HEK293T (cell line): Measurements from ENCODE around the gene PSTPIP1.

Experiments
- CTCF ChIA-PET: fragments of 350-600 bp; formaldehyde crosslinking; extraction: SDS; loops from one replicate; lab custom pipeline; 2021; ENCODE audit warnings: antibody characterized with exemption, inconsistent platforms; lab: Yijun Ruan, JAX
- POLR2A ChIA-PET: fragments of 350-600 bp; formaldehyde crosslinking; extraction: SDS; loops from one replicate; lab custom pipeline; 2020; ENCODE audit warnings: antibody characterized with exemption, inconsistent platforms; lab: Yijun Ruan, JAX
- DNase-seq: peaks from one replicate; pipeline ENCODE4 v3.0.0; 2012; ENCODE audit warnings: mixed read lengths; ENCODE audit errors: extremely low spot score
- ARNT ChIP-seq: fragments of 450-650 bp; IDR thresholded peaks from 2 replicates; pipeline ENCODE4 v1.6.1; 2017; ENCODE audit warnings: mild to moderate bottlenecking
- BHLHE40 ChIP-seq: fragments of 450-650 bp; IDR thresholded peaks from 2 replicates; pipeline ENCODE4 v1.6.1; 2016; ENCODE audit warnings: mild to moderate bottlenecking, moderate library complexity, borderline replicate concordance
- CTBP1 ChIP-seq: fragments of 450-650 bp; IDR thresholded peaks from 2 replicates; pipeline ENCODE4 v1.6.1; 2016; ENCODE audit warnings: borderline replicate concordance
- ELF4 ChIP-seq: fragments of 450-650 bp; IDR thresholded peaks from 2 replicates; pipeline ENCODE4 v1.6.1; 2017; ENCODE audit warnings: antibody characterized with exemption
- FOXA1 ChIP-seq: fragments of 450-650 bp; IDR thresholded peaks from 2 replicates; pipeline ENCODE4 v1.6.1; 2016; ENCODE audit warnings: mild to moderate bottlenecking
- FOXK2 ChIP-seq: fragments of 450-650 bp; IDR thresholded peaks from 2 replicates; pipeline ENCODE4 v1.6.1; 2016; ENCODE audit warnings: mild to moderate bottlenecking
- FOXM1 ChIP-seq: fragments of 450-650 bp; IDR thresholded peaks from 2 replicates; pipeline ENCODE4 v1.6.1; 2017; ENCODE audit warnings: mild to moderate bottlenecking, borderline replicate concordance
- HDGF ChIP-seq: fragments of 450-650 bp; IDR thresholded peaks from 2 replicates; pipeline ENCODE4 v1.6.1; 2017; ENCODE audit warnings: antibody characterized with exemption, borderline replicate concordance
- L3MBTL2 ChIP-seq: fragments of 450-650 bp; conservative IDR thresholded peaks from 2 replicates; pipeline ENCODE4 v1.6.1; 2016; ENCODE audit warnings: mild to moderate bottlenecking
- LEF1 ChIP-seq: fragments of 450-650 bp; IDR thresholded peaks from 2 replicates; pipeline ENCODE4 v1.6.1; 2017; ENCODE audit warnings: mild to moderate bottlenecking, borderline replicate concordance
- NFRKB ChIP-seq: fragments of 450-650 bp; IDR thresholded peaks from 2 replicates; pipeline ENCODE4 v1.6.1; 2016; ENCODE audit warnings: mild to moderate bottlenecking, moderate library complexity
- SP1 ChIP-seq: fragments of 450-650 bp; IDR thresholded peaks from 2 replicates; pipeline ENCODE4 v1.6.1; 2017
- SUZ12 ChIP-seq: fragments of 450-650 bp; IDR thresholded peaks from 2 replicates; pipeline ENCODE4 v1.6.1; 2016; ENCODE audit warnings: mild to moderate bottlenecking
- TARDBP ChIP-seq: fragments of 450-650 bp; IDR thresholded peaks from 2 replicates; pipeline ENCODE4 v1.6.1; 2016
- ZNF384 ChIP-seq: fragments of 450-650 bp; IDR thresholded peaks from 2 replicates; pipeline ENCODE4 v1.6.1; 2016
- TF ChIP-seq, protein P1 (sequence below): fragments of 450-650 bp; IDR thresholded peaks from 2 replicates; pipeline ENCODE4 v1.6.1; 2016

PSTPIP1 gene

GRCh38 chr15:77021803-77022381 lies 27.0 kb downstream of the PSTPIP1 start:
- ChIA-PET POLR2A (interaction anchor here (0.9 kb wide), 2 partner anchors 49 to 91 kb away, joined by 3 read pairs; partner anchors contain the start of gene RCN2), CTCF (no interaction called here)
- DNase-seq, result no peak
- TF ChIP-seq, protein P1, sequence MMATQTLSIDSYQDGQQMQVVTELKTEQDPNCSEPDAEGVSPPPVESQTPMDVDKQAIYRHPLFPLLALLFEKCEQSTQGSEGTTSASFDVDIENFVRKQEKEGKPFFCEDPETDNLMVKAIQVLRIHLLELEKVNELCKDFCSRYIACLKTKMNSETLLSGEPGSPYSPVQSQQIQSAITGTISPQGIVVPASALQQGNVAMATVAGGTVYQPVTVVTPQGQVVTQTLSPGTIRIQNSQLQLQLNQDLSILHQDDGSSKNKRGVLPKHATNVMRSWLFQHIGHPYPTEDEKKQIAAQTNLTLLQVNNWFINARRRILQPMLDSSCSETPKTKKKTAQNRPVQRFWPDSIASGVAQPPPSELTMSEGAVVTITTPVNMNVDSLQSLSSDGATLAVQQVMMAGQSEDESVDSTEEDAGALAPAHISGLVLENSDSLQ, result no peak
- TF ChIP-seq LEF1 (no peak), CTBP1 (no peak), SP1 (no peak), FOXM1 (no peak), FOXA1 (no peak), L3MBTL2 (no peak), ZNF384 (no peak), FOXK2 (no peak)

- TF ChIP-seq SUZ12 (no peak), ZNF384 (no peak)
These were observed 28.0 kb downstream of the PSTPIP1 start for GRCh38 chr15:77022646-77023575.

DNA sequence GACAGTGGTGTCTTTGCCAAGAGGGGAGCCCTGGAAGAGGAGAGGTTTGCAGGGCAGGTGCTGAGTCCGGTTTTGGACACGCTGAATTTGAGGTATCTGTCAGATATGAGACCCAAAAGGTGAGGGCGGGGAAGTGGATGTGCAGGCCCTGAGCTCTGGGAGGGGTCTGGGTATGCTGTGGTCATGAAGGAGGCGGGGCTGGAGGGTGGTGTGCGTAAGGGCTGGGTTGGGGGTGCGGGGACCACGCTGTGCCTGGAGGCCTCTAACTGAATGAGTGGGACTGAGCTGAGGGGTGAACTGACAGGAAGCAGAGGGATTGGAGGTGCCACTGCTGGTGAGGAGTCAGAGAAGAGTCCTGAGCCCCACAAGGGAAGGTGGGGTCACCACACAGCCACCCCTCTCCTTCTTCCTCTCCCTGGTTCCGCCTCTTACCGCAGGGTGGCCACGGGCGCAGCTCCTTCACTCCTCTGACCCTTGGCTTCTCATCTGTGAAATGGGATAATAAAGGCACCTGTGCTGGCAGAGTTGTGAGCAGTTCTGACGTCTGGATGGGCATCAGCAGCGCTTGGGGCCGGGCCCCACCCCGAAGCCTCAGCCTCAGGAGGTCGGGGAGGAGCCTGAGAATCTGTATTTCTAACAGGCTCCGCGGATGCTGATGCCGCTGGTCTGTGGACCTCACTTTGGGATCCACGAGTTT lies 28.8 kb downstream of the PSTPIP1 start:
- no peak for DNase-seq
- ChIA-PET POLR2A (no interaction called here), CTCF (interaction anchor here (0.7 to 1.9 kb wide), 5 partner anchors 12 to 520 kb away, joined by 3 to 7 read pairs (median 4); no protein-coding TSS in a partner anchor)
- TF ChIP-seq TARDBP, result no peak
- TF ChIP-seq SP1, result no peak
- no peak for TF ChIP-seq HDGF
- TF ChIP-seq ZNF384, result no peak
- TF ChIP-seq NFRKB, result no peak
- TF ChIP-seq L3MBTL2, result no peak

More at GRCh38 chr15:77022646-77023575, 28.0 kb downstream of the PSTPIP1 start:
- ChIA-PET POLR2A (interaction anchor here (0.9 kb wide), 2 partner anchors 48 to 92 kb away, joined by 3 read pairs; partner anchors contain the start of gene RCN2), CTCF (interaction anchor here (0.8 to 1.9 kb wide), 4 partner anchors 12 to 521 kb away, joined by 3 to 7 read pairs (median 4); no protein-coding TSS in a partner anchor)
- no peak for DNase-seq

DNA sequence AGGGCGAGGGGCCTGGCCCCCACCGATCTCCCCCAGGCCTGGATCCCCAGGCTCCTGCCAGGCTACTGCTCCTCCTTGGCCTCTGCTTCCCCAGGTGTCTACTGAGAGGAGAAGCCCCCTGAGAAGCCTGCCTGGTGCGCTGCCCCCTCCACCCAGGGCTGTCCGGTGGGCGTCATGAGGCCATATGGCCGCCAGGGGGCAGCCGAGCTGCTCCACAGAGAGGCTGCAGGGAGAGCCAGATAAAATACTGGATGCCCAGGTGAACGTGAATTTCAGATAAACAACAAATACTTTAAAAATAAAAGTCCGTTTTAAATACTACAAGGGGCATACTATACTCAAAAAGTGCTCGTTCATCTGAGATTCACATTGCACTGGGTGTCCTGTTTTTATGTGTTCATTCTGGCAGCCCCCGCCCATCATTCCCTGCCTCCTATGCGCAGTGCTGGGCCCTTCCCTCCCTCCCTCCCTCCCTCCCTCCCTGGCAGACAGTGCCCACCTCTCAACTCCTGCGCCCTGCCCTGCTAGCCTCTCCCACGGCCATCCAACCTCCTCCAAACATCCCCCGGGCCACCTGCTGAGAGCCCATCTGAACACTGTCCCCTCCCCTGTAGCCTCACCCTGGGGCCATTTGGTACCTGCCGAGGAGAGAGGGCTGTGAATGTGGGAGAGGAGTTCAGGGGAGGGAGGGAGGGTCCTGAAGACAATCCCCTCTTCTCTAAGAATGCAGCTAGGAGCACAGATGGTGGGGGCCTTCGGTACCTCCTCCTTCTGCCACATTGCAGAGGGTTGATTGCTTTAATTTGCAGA lies 29.6 kb downstream of the PSTPIP1 start:
- ChIA-PET POLR2A (interaction anchor here (0.9 kb wide), 1 partner anchor 45 kb away, joined by 3 read pairs; no protein-coding TSS in a partner anchor), CTCF (interaction anchor here (0.7 to 1.9 kb wide), 5 partner anchors 13 to 519 kb away, joined by 3 to 7 read pairs (median 4); no protein-coding TSS in a partner anchor)
- TF ChIP-seq L3MBTL2 (no peak), SUZ12 (no peak), ELF4 (no peak), LEF1 (no peak), TARDBP (no peak), BHLHE40 (no peak), ZNF384 (no peak), FOXA1 (no peak), ARNT (no peak), CTBP1 (no peak), FOXK2 (no peak), SP1 (no peak)
- TF ChIP-seq, protein P1, result no peak
- peak; percentile 91 for DNase-seq

DNA sequence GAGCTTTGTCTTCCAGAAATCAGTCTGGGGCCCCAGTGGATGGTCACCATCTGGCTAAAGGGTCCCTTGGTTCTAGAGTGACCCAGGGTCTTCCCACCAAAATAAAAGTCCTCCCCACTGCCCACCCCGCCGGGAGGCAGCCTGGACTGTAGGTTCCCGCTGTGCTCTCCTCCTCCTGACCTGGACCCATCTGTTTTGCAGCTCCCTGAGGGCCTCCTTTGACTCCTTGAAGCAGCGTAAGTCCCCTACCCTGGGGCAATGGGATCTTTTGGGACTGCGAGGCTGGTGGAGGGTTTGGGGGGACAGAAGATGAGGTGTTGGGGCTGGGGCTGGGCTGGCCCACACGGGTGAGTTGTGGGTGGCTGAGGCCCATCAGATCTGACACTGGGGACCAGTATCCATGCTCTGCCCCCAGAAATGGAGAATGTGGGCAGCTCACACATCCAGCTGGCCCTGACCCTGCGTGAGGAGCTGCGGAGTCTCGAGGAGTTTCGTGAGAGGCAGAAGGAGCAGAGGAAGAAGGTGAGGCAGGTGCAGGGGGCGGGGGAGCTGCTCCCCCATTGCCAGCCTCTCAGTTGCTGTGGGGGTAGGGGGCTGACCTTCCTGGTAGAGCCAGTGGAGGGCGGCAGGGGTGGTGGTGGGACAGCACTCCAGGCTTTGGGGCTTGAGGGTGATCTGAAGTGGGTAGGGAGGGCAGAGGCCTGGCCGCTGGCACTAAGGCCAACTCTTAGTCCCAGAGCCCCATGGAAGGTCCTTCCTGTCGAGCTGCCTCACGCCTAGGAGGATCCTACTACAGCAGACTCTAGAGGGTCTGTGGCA lies 30.4 kb downstream of the PSTPIP1 start:
- ChIA-PET POLR2A (interaction anchor here (0.9 kb wide), 1 partner anchor 44 kb away, joined by 3 read pairs; no protein-coding TSS in a partner anchor), CTCF (interaction anchor here (0.9 to 1.9 kb wide), 4 partner anchors 10 to 518 kb away, joined by 3 to 7 read pairs (median 4); no protein-coding TSS in a partner anchor)
- DNase-seq, result no peak
- TF ChIP-seq CTBP1, result no peak
- TF ChIP-seq HDGF, result no peak
- no peak for TF ChIP-seq L3MBTL2
- no peak for TF ChIP-seq ZNF384
- no peak for TF ChIP-seq ELF4
- no peak for TF ChIP-seq FOXA1
